ENCODE results near the gene RAB35.

- TF ChIP-seq FOXA1 (IDR thresholded peaks at IDR 0.05) (no peak), SP1 (IDR thresholded peaks at IDR 0.05) (no peak), SUZ12 (IDR thresholded peaks at IDR 0.05) (no peak), TARDBP (IDR thresholded peaks at IDR 0.05) (no peak), PKNOX1 (IDR thresholded peaks at IDR 0.05) (no peak), ELF4 (IDR thresholded peaks at IDR 0.05) (no peak), NFRKB (IDR thresholded peaks at IDR 0.05) (no peak), L3MBTL2 (conservative IDR thresholded peaks at IDR 0.05) (no peak), CTBP1 (IDR thresholded peaks at IDR 0.05; ENCODE audit: borderline replicate concordance) (no peak), FOXK2 (IDR thresholded peaks at IDR 0.05) (no peak), BHLHE40 (IDR thresholded peaks at IDR 0.05; ENCODE audit: borderline replicate concordance) (no peak), FOXM1 (IDR thresholded peaks at IDR 0.05; ENCODE audit: borderline replicate concordance) (no peak)
These were observed 36.8 kb downstream of the RAB35 start for GRCh38 chr12:120079411-120080400.
